ENCODE results near the gene SPATA31D3. TPM values are rescaled to one million over a fixed set of nuclear protein-coding genes. Genes with fewer than 3 reads are reported as not detected.

SPATA31D3 gene
- total RNA-seq, 1 experiment from 2014 or later, result not detected

DNA sequence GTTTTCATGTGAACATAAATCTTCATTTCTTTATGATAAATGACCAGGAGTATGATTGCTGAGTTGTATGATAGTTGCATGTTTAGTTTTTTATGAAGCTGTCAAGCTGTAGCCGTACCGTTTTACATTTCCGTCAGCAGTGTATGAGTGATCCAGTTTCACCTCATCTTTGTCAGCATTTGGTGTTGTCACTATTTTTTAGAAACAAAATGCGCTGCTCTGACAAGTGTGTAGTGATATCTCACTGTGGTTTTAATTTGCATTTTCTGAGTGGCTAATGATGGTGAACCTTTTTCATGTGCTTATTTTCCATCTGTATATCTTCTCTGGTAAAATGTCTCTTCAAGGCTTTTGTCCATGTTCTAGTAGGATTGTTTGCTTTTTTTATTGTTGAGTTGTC, 38.6 kb downstream of the SPATA31D3 start:
- DNase-seq (ENCODE audit: low read depth, low spot score) (no peak), ATAC-seq (no peak)
- H3K27me3 ChIP-seq (ENCODE audit: control insufficient read depth, insufficient read depth, low read length), result no peaks in the 10 kb centered on the region
- H3K27ac ChIP-seq (ENCODE audit: low read length), result no peak overlapping the region
- no TSS peak for BruUV-seq (replicated peaks)
- intact Hi-C loops (cut with micrococcal nuclease; ENCODE audit: unreplicated experiment) (loop anchor here (10.0 kb wide), 1 partner anchor 297 kb away; the partner anchor contains the start of gene TLE1), in situ Hi-C loops (cut with HindIII; ENCODE audit: low pct_unique_long_range_greater_than_20kb, low sequenced_read_pairs) (no loop called here)
- TF ChIP-seq TCF7L2 (IDR thresholded peaks at IDR 0.05; ENCODE audit: low read depth, low read length) (no peak), SIN3A (IDR thresholded peaks at IDR 0.05; ENCODE audit: borderline replicate concordance, insufficient read depth, low read depth, low read length) (no peak)
- TF ChIP-seq, protein P1, sequence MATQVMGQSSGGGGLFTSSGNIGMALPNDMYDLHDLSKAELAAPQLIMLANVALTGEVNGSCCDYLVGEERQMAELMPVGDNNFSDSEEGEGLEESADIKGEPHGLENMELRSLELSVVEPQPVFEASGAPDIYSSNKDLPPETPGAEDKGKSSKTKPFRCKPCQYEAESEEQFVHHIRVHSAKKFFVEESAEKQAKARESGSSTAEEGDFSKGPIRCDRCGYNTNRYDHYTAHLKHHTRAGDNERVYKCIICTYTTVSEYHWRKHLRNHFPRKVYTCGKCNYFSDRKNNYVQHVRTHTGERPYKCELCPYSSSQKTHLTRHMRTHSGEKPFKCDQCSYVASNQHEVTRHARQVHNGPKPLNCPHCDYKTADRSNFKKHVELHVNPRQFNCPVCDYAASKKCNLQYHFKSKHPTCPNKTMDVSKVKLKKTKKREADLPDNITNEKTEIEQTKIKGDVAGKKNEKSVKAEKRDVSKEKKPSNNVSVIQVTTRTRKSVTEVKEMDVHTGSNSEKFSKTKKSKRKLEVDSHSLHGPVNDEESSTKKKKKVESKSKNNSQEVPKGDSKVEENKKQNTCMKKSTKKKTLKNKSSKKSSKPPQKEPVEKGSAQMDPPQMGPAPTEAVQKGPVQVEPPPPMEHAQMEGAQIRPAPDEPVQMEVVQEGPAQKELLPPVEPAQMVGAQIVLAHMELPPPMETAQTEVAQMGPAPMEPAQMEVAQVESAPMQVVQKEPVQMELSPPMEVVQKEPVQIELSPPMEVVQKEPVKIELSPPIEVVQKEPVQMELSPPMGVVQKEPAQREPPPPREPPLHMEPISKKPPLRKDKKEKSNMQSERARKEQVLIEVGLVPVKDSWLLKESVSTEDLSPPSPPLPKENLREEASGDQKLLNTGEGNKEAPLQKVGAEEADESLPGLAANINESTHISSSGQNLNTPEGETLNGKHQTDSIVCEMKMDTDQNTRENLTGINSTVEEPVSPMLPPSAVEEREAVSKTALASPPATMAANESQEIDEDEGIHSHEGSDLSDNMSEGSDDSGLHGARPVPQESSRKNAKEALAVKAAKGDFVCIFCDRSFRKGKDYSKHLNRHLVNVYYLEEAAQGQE (IDR thresholded peaks at IDR 0.05; ENCODE audit: insufficient read depth in 1 of 2, low read depth in 2 of 2, low read length in 1 of 2), result no peak
- H3K9me3 ChIP-seq (ENCODE audit: control insufficient read depth, insufficient read depth, low read depth, low read length), result no peaks in the 10 kb centered on the region
- ChIA-PET POLR2A (no interaction called here), CTCF (no interaction called here)
- H3K4me3 ChIP-seq (ENCODE audit: low read depth in 2 of 2, low read length in 2 of 2), result no peak overlapping the region
- H3K36me3 ChIP-seq (ENCODE audit: control insufficient read depth, insufficient read depth, low read length), result no peaks in the 10 kb centered on the region
- no peaks in the 10 kb centered on the region for H3K4me1 ChIP-seq (ENCODE audit: control insufficient read depth, insufficient read depth, low read length)

DNA sequence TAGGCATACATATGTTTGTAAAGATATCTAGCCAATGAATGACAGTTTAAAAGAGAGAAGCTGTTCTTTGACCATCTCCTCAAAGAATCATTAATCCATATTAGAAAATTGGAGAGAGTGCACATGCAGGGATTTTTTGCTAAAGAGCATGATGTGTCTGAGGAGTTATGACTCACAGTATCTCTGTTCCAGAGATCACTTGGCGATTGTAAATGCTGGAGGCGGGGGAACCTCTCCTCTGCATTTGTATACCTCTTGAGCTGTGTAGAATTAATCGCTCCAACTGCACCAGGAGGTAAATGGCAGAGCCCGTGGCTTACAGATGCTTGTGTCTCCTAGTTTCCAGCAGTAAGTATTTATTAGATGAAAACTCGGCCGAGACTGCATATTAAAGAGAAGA, 41.6 kb downstream of the SPATA31D3 start:
- DNase-seq (ENCODE audit: low read depth, low spot score), result no peak
- H3K4me1 ChIP-seq (ENCODE audit: control insufficient read depth, insufficient read depth, low read length), result no peaks in the 10 kb centered on the region
- intact Hi-C loops (cut with micrococcal nuclease; ENCODE audit: unreplicated experiment) (loop anchor here (10.0 kb wide), 1 partner anchor 300 kb away; the partner anchor contains the start of gene TLE1), in situ Hi-C loops (cut with HindIII; ENCODE audit: low pct_unique_long_range_greater_than_20kb, low sequenced_read_pairs) (no loop called here)
- H3K27me3 ChIP-seq (ENCODE audit: control insufficient read depth, insufficient read depth, low read length), result no peaks in the 10 kb centered on the region
- H3K9me3 ChIP-seq (ENCODE audit: control insufficient read depth, insufficient read depth, low read depth, low read length), result no peaks in the 10 kb centered on the region
- ATAC-seq, result no peak
- H3K36me3 ChIP-seq (ENCODE audit: control insufficient read depth, insufficient read depth, low read length), result no peaks in the 10 kb centered on the region
- ChIA-PET CTCF (no interaction called here), POLR2A (no interaction called here)
- H3K27ac ChIP-seq (ENCODE audit: low read length), result no peak overlapping the region
- no TSS peak for BruUV-seq (replicated peaks)
- TF ChIP-seq, protein P2, sequence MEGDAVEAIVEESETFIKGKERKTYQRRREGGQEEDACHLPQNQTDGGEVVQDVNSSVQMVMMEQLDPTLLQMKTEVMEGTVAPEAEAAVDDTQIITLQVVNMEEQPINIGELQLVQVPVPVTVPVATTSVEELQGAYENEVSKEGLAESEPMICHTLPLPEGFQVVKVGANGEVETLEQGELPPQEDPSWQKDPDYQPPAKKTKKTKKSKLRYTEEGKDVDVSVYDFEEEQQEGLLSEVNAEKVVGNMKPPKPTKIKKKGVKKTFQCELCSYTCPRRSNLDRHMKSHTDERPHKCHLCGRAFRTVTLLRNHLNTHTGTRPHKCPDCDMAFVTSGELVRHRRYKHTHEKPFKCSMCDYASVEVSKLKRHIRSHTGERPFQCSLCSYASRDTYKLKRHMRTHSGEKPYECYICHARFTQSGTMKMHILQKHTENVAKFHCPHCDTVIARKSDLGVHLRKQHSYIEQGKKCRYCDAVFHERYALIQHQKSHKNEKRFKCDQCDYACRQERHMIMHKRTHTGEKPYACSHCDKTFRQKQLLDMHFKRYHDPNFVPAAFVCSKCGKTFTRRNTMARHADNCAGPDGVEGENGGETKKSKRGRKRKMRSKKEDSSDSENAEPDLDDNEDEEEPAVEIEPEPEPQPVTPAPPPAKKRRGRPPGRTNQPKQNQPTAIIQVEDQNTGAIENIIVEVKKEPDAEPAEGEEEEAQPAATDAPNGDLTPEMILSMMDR (IDR thresholded peaks at IDR 0.05), result no peak
- TF ChIP-seq, protein P1 (IDR thresholded peaks at IDR 0.05; ENCODE audit: insufficient read depth in 1 of 2, low read depth in 2 of 2, low read length in 1 of 2), result no peak
- TF ChIP-seq POLR2AphosphoS5 (IDR thresholded peaks at IDR 0.05; ENCODE audit: low read depth, low read length) (no peak), TCF7L2 (IDR thresholded peaks at IDR 0.05; ENCODE audit: low read depth, low read length) (no peak), SIN3A (IDR thresholded peaks at IDR 0.05; ENCODE audit: borderline replicate concordance, insufficient read depth, low read depth, low read length) (no peak)
- H3K4me3 ChIP-seq (ENCODE audit: low read depth in 2 of 2, low read length in 2 of 2), result no peak overlapping the region
